NCI-H82 treated with DMSO at 0.1 percent for 48 hours (cell line): ENCODE measurements around the gene CDCA4.
"Not testable (repeated sequence)": the region's sequence is repeated elsewhere in the genome, so short reads cannot be mapped to it uniquely, and the experiment has no call there.

Experiments
- DNase-seq: peaks from one replicate; lab custom pipeline; 2025; ENCODE audit not compliant: unreplicated experiment; lab: John Stamatoyannopoulos, UW

CDCA4 gene

GRCh38 chr14:105034315-105035039, 13.6 kb upstream of the CDCA4 start:
- DNase-seq: no peak

GRCh38 chr14:105033412-105033900, 12.6 kb upstream of the CDCA4 start:
- DNase-seq: not testable (repeated sequence)

GRCh38 chr14:105032451-105032901, 11.6 kb upstream of the CDCA4 start:
- DNase-seq: not testable (repeated sequence)

GRCh38 chr14:105030836-105031396, 10.0 kb upstream of the CDCA4 start:
- DNase-seq: no peak

- DNase-seq: no peak
Measured at GRCh38 chr14:105030194-105030593, 9.3 kb upstream of the CDCA4 start.

- no peak for DNase-seq
Measured at GRCh38 chr14:105029402-105029801, 8.5 kb upstream of the CDCA4 start.

- DNase-seq: no peak
Measured at GRCh38 chr14:105028251-105028927, 7.5 kb upstream of the CDCA4 start.

- not testable (repeated sequence) for DNase-seq
Measured at GRCh38 chr14:105027718-105028117, 6.8 kb upstream of the CDCA4 start.

GRCh38 chr14:105026802-105027563, 6.1 kb upstream of the CDCA4 start:
- DNase-seq: no peak

GRCh38 chr14:105026033-105026785, 5.3 kb upstream of the CDCA4 start:
- DNase-seq: no peak

- no peak for DNase-seq
Measured at GRCh38 chr14:105025429-105025828, 4.5 kb upstream of the CDCA4 start.

- no peak for DNase-seq
Measured at GRCh38 chr14:105023791-105024480, 3.1 kb upstream of the CDCA4 start.

GRCh38 chr14:105023144-105023543, 2.3 kb upstream of the CDCA4 start:
- no peak for DNase-seq

GRCh38 chr14:105022276-105022670, 1.4 kb upstream of the CDCA4 start:
- no peak for DNase-seq

- DNase-seq: peak; percentile 47
Measured at GRCh38 chr14:105021656-105022275, 883 bp upstream of the CDCA4 start.

- no peak for DNase-seq
Measured at GRCh38 chr14:105019861-105020814, 745 bp downstream of the CDCA4 start.

GRCh38 chr14:105018414-105018813, 2.5 kb downstream of the CDCA4 start:
- DNase-seq: no peak

- DNase-seq: no peak
Measured at GRCh38 chr14:105015905-105016304, 5.0 kb downstream of the CDCA4 start.
